Mammary epithelial cell (primary cell): ENCODE data around the gene AKR1C1.

Experiments used
- CTCF ChIP-seq, 2 donors: IDR thresholded peaks in 1 of 2; conservative IDR thresholded peaks in 1 of 2; 2 replicates each; pipeline ENCODE4 v1.5.1; 2011 to 2012; ENCODE audit warnings: inconsistent platforms in 2 of 2, low read length in 2 of 2, mild to moderate bottlenecking in 2 of 2, control low read depth in 1 of 2, low read depth in 1 of 2; ENCODE audit not compliant: insufficient read depth in 1 of 2; ENCODE audit errors: extremely low read depth in 1 of 2
- EZH2 ChIP-seq: IDR thresholded peaks from 2 replicates; pipeline ENCODE4 v1.6.1; 2012; ENCODE audit warnings: low read length, inconsistent platforms, borderline replicate concordance

DNA sequence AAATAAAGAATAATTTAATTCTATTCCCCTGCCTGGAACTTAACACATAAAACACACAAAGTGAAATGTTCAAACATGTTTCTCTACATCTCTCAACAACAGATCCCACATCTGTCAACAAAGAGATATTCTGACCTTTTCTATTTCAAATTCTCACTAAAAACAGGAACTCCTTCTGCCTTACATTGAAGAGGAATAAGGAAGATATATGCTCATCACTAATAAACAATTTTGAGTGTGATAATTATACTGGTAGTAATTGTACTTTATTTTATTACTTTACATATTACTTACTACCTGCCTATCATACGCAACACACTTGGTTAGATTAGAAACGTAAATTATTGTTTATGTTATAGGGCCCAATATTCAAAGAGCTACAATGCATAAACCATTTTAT, 27.0 kb downstream of the AKR1C1 start:
- TF ChIP-seq CTCF (conservative IDR thresholded peaks at IDR 0.05 in 1 of 2, IDR thresholded peaks at IDR 0.05 in 1 of 2; ENCODE audit: extremely low read depth in 1 of 2, insufficient read depth in 1 of 2, low read depth in 1 of 2, low read length in 2 of 2) (no peak), EZH2 (no peak)
